CD14-positive monocyte (primary cell): ENCODE results near the gene DNAJC28. TPM values are rescaled to one million over a fixed set of nuclear protein-coding genes. Genes with fewer than 3 reads are reported as not detected.

Source experiments
- DNase-seq, 3 donors: peaks; one replicate each; pipeline ENCODE4 v3.0.0-alpha.2; 2011 to 2022
- H2AFZ ChIP-seq: 2 replicates; pipeline ENCODE4 v1.6.0; 2012; ENCODE audit warnings: mild to moderate bottlenecking, low read depth, low read length, inconsistent platforms; ENCODE audit not compliant: insufficient read depth, poor library complexity, severe bottlenecking
- H3K27ac ChIP-seq, 2 donors: 1 replicate in 1 of 2; 2 replicates in 1 of 2; pipeline ENCODE4 v1.5.1; 2012 to 2013; ENCODE audit warnings: low read length in 2 of 2, control low read depth in 1 of 2, inconsistent platforms in 1 of 2, low read depth in 1 of 2, mild to moderate bottlenecking in 1 of 2
- H3K27me3 ChIP-seq, 2 donors: one replicate each; pipeline versions ENCODE4 v1.6.0 to v1.6.1; 2011 to 2013; ENCODE audit warnings: low read length in 2 of 2; ENCODE audit not compliant: control insufficient read depth in 2 of 2, insufficient read depth in 2 of 2
- H3K36me3 ChIP-seq, 2 donors: replicated peaks in 1 of 2; 1 replicate in 1 of 2; 2 replicates in 1 of 2; pipeline versions ENCODE4 v1.5.1 to v1.6.1; 2012 to 2013; ENCODE audit warnings: low read length in 2 of 2, control low read depth in 1 of 2, inconsistent platforms in 1 of 2, mild to moderate bottlenecking in 1 of 2; ENCODE audit not compliant: insufficient read depth in 2 of 2, control insufficient read depth in 1 of 2
- H3K4me1 ChIP-seq, 2 donors: 1 replicate in 1 of 2; 2 replicates in 1 of 2; pipeline versions ENCODE4 v1.5.1 to v1.6.1; 2012 to 2013; ENCODE audit warnings: low read length in 2 of 2, control low read depth in 1 of 2, inconsistent platforms in 1 of 2, mild to moderate bottlenecking in 1 of 2, moderate library complexity in 1 of 2; ENCODE audit not compliant: insufficient read depth in 2 of 2, control insufficient read depth in 1 of 2
- H3K4me2 ChIP-seq: replicated peaks from 2 replicates; pipeline ENCODE3; 2012; ENCODE audit warnings: low read length, moderate library complexity, mild to moderate bottlenecking; ENCODE audit not compliant: poor library complexity, severe bottlenecking; ENCODE audit errors: extremely low read depth
- H3K4me3 ChIP-seq, 3 experiments: fragments of 200-600 bp in 1 of 3; sonication (generic) in 1 of 3; replicated peaks in 1 of 3; 1 replicate in 2 of 3; 2 replicates in 1 of 3; pipeline ENCODE4 v1.5.1; 2011 to 2013; ENCODE audit warnings: low read length in 3 of 3, mild to moderate bottlenecking in 3 of 3, control low read depth in 2 of 3, low read depth in 2 of 3, inconsistent platforms in 1 of 3, moderate library complexity in 1 of 3
- H3K79me2 ChIP-seq: 2 replicates; pipeline ENCODE4 v1.6.0; 2012; ENCODE audit warnings: mild to moderate bottlenecking, control low read depth, inconsistent platforms, low read length, moderate library complexity; ENCODE audit not compliant: insufficient read depth
- H3K9ac ChIP-seq: 2 replicates; pipeline ENCODE4 v1.6.0; 2017; ENCODE audit warnings: low read length, mild to moderate bottlenecking; ENCODE audit not compliant: insufficient read depth, poor library complexity, severe bottlenecking
- H3K9me3 ChIP-seq, 2 donors: replicated peaks in 1 of 2; 1 replicate in 1 of 2; 2 replicates in 1 of 2; pipeline versions ENCODE4 v1.5.1 to v1.6.1; 2012 to 2013; ENCODE audit warnings: low read length in 2 of 2, control low read depth in 1 of 2; ENCODE audit not compliant: control insufficient read depth in 1 of 2, insufficient read depth in 1 of 2
- H4K20me1 ChIP-seq: 2 replicates; pipeline ENCODE4 v1.6.0; 2012; ENCODE audit warnings: mild to moderate bottlenecking, low read length, control low read depth, moderate library complexity; ENCODE audit not compliant: insufficient read depth
- H3K27ac Mint-ChIP-seq, 7 donors: one replicate each; pipeline ENCODE4 v1.8.0; 2020; ENCODE audit warnings: mild to moderate bottlenecking in 7 of 7, mixed read lengths in 7 of 7, moderate library complexity in 6 of 7, inconsistent platforms in 2 of 7
- H3K27me3 Mint-ChIP-seq, 3 donors: one replicate each; pipeline ENCODE4 v1.8.0; 2021 to 2022; ENCODE audit warnings: low read depth in 3 of 3, mild to moderate bottlenecking in 3 of 3, mixed read lengths in 3 of 3, moderate library complexity in 3 of 3, inconsistent platforms in 1 of 3
- H3K36me3 Mint-ChIP-seq, 2 donors: one replicate each; pipeline ENCODE4 v1.8.0; 2020; ENCODE audit warnings: mixed read lengths in 2 of 2, inconsistent platforms in 1 of 2, mild to moderate bottlenecking in 1 of 2
- H3K4me1 Mint-ChIP-seq: one replicate; pipeline ENCODE4 v1.8.0; 2020; ENCODE audit warnings: mild to moderate bottlenecking, mixed read lengths
- H3K4me3 Mint-ChIP-seq, 2 donors: one replicate each; pipeline ENCODE4 v1.8.0; 2020; ENCODE audit warnings: mild to moderate bottlenecking in 2 of 2, mixed read lengths in 2 of 2, moderate library complexity in 1 of 2
- H3K9me3 Mint-ChIP-seq, 7 donors: one replicate each; pipeline ENCODE4 v1.8.0; 2020 to 2022; ENCODE audit warnings: mixed read lengths in 7 of 7, mild to moderate bottlenecking in 6 of 7, moderate library complexity in 6 of 7, inconsistent platforms in 2 of 7
- CTCF ChIP-seq: fragments of 200-600 bp; IDR thresholded peaks from one replicate; pipeline ENCODE4 v1.8.0; 2022; ENCODE audit warnings: antibody characterized with exemption, mild to moderate bottlenecking
- WGBS: methylation state at CpG from one replicate; pipeline ENCODE4 v1.1.5; 2013; ENCODE audit warnings: missing lambda C conversion rate; ENCODE audit not compliant: insufficient coverage; 5-methylcytosine and 5-hydroxymethylcytosine counted together
- intact Hi-C, 2 donors: fragments of 100-400 bp; cut with micrococcal nuclease; formaldehyde crosslinking; loops; one replicate each; pipeline versions ENCODE4 v1.15.0 to v1.15.1; 2023
- polyA plus RNA-seq, 3 donors: library from polyadenylated mRNA; depleted of rRNA in 1 of 3; unstranded in 2 of 3; stranded (reverse) in 1 of 3; fragments of 300-500 nt in 2 of 3; fragments of >200 nt in 1 of 3; fragmentation: Illumina TruSeq in 2 of 3; gene quantifications; 1 replicate in 2 of 3; 2 replicates in 1 of 3; pipeline ENCODE4 v1.2.3, GENCODE V29; 2012 to 2021

DNAJC28 gene
- polyA plus RNA-seq, 3 donors: 0.21 to 1.1 (median 0.26) TPM

- no peak overlapping the region for H3K4me3 ChIP-seq
- peaks cover 0 to 2% (median 0%) of the 10 kb centered on the region in 3 donors for H3K27me3 Mint-ChIP-seq
- H3K4me2 ChIP-seq: no peak overlapping the region
- DNase-seq: no peak
- H3K36me3 ChIP-seq: no peaks in the 10 kb centered on the region
- peaks cover 26 to 37% of the 10 kb centered on the region in 2 donors for H3K4me1 ChIP-seq
- H3K36me3 Mint-ChIP-seq: no peaks in the 10 kb centered on the region
- peaks cover 31% of the 10 kb centered on the region for H3K4me1 Mint-ChIP-seq
- H4K20me1 ChIP-seq: no peaks in the 10 kb centered on the region
- H3K27me3 ChIP-seq: no peaks in the 10 kb centered on the region
- WGBS: no CpG with 5 or more reads among the region's 4 CpGs
- no peak overlapping the region for H3K9ac ChIP-seq
- H3K27ac ChIP-seq: no peak overlapping the region
- H3K79me2 ChIP-seq: no peaks in the 10 kb centered on the region
- peaks cover 0 to 2% (median 0%) of the 10 kb centered on the region in 7 donors for H3K9me3 Mint-ChIP-seq
- TF ChIP-seq CTCF: no peak
- no peak overlapping the region for H3K27ac Mint-ChIP-seq
- no peak overlapping the region for H2AFZ ChIP-seq
- intact Hi-C loops: no loop called here
- no peaks in the 10 kb centered on the region for H3K9me3 ChIP-seq
- H3K4me3 Mint-ChIP-seq: no peak overlapping the region
These were observed 2.6 kb downstream of the DNAJC28 start for GRCh38 chr21:33488936-33489335.

- no peak overlapping the region for H3K27ac ChIP-seq
- intact Hi-C loops: no loop called here
- no peak for DNase-seq
- no peak overlapping the region for H3K4me3 Mint-ChIP-seq
- peaks cover 26 to 35% of the 10 kb centered on the region in 2 donors for H3K4me1 ChIP-seq
- no peaks in the 10 kb centered on the region for H3K27me3 ChIP-seq
- H3K36me3 ChIP-seq: no peaks in the 10 kb centered on the region
- H3K27ac Mint-ChIP-seq: no peak overlapping the region
- no peaks in the 10 kb centered on the region for H3K79me2 ChIP-seq
- H3K4me1 Mint-ChIP-seq: peaks cover 29% of the 10 kb centered on the region
- WGBS: no CpG with 5 or more reads among the region's 5 CpGs
- no peak overlapping the region for H3K4me3 ChIP-seq
- H4K20me1 ChIP-seq: no peaks in the 10 kb centered on the region
- H3K4me2 ChIP-seq: no peak overlapping the region
- H3K9me3 ChIP-seq: no peaks in the 10 kb centered on the region
- peaks cover 0 to 2% (median 0%) of the 10 kb centered on the region in 3 donors for H3K27me3 Mint-ChIP-seq
- H2AFZ ChIP-seq: no peak overlapping the region
- H3K36me3 Mint-ChIP-seq: no peaks in the 10 kb centered on the region
- no peak for TF ChIP-seq CTCF
- H3K9ac ChIP-seq: no peak overlapping the region
- peaks cover 0 to 2% (median 0%) of the 10 kb centered on the region in 7 donors for H3K9me3 Mint-ChIP-seq
These were observed 3.5 kb downstream of the DNAJC28 start for GRCh38 chr21:33487996-33488395.
